H1 (cell line): ENCODE data around the gene SH2D2A. TPM values are rescaled to one million over a fixed set of nuclear protein-coding genes. Genes with fewer than 3 reads are reported as not detected.
A peak's percentile ranks its signal among the peaks of the same experiment; 100 is the strongest.

Experiments used
- CTCF ChIA-PET: fragments of 300-600 bp; sonication (Branson Sonifier 250); formaldehyde crosslinking; loops from one replicate; lab custom pipeline; 2021; ENCODE audit not compliant: partially characterized antibody; lab: Charles Lee
- POLR2A ChIA-PET: fragments of 300-600 bp; sonication (Branson Sonifier 250); formaldehyde crosslinking; loops from one replicate; lab custom pipeline; 2021; ENCODE audit warnings: inconsistent platforms; ENCODE audit not compliant: partially characterized antibody; lab: Charles Lee
- DNase-seq, 2 experiments: peaks; one replicate each; pipeline versions ENCODE4 v3.0.0 to v3.0.0-alpha.2; 2010 to 2022; ENCODE audit warnings: low spot score in 2 of 2, low read depth in 1 of 2, mixed read lengths in 1 of 2
- FAIRE-seq: peaks from 2 replicates; lab custom pipeline; 2011; peaks lifted over from hg19 to GRCh38; lab: Jason Lieb, UNC
- H2AFZ ChIP-seq: 2 replicates; pipeline ENCODE4 v1.8.1; 2012; ENCODE audit warnings: low read length, inconsistent platforms
- H2AK5ac ChIP-seq: 2 replicates; pipeline ENCODE4 v1.6.1; 2013; ENCODE audit warnings: low read depth, low read length
- H2BK120ac ChIP-seq: replicated peaks from 2 replicates; pipeline ENCODE3; 2013; ENCODE audit warnings: low read depth, low read length, inconsistent platforms
- H2BK12ac ChIP-seq: 2 replicates; pipeline ENCODE4 v1.6.1; 2013; ENCODE audit warnings: low read depth, low read length
- H2BK15ac ChIP-seq: 2 replicates; pipeline ENCODE4 v1.6.1; 2013; ENCODE audit warnings: low read length
- H2BK20ac ChIP-seq: 2 replicates; pipeline ENCODE4 v1.6.1; 2013; ENCODE audit warnings: low read length
- H2BK5ac ChIP-seq: 2 replicates; pipeline ENCODE4 v1.6.1; 2013; ENCODE audit warnings: low read depth, low read length
- H3K14ac ChIP-seq: 2 replicates; pipeline ENCODE4 v1.6.1; 2013; ENCODE audit warnings: inconsistent platforms; ENCODE audit not compliant: insufficient read length
- H3K18ac ChIP-seq: 2 replicates; pipeline ENCODE4 v1.6.1; 2013; ENCODE audit warnings: low read length; ENCODE audit errors: extremely low read depth
- H3K23ac ChIP-seq: 2 replicates; pipeline ENCODE4 v1.6.1; 2013; ENCODE audit warnings: inconsistent platforms; ENCODE audit not compliant: insufficient read length
- H3K23me2 ChIP-seq: 2 replicates; pipeline ENCODE4 v1.6.1; 2013; ENCODE audit warnings: low read depth, low read length
- H3K27ac ChIP-seq: 2 replicates; pipeline ENCODE4 v1.6.1; 2011; ENCODE audit warnings: low read depth, low read length, inconsistent platforms
- H3K27me3 ChIP-seq, 4 experiments: replicated peaks in 1 of 4; 1 replicate in 1 of 4; 2 replicates in 3 of 4; pipeline versions ENCODE4 v1.6.1 to v1.8.1; 2011 to 2013; ENCODE audit warnings: low read length in 3 of 4, mild to moderate bottlenecking in 3 of 4, inconsistent platforms in 2 of 4, mixed read lengths in 2 of 4, moderate library complexity in 1 of 4; ENCODE audit not compliant: control insufficient read depth in 3 of 4, insufficient read depth in 3 of 4; ENCODE audit errors: extremely low read depth in 1 of 4
- H3K36me3 ChIP-seq, 4 experiments: 2 replicates each; pipeline versions ENCODE4 v1.6.1 to v1.8.1; 2011 to 2013; ENCODE audit warnings: mild to moderate bottlenecking in 4 of 4, low read length in 3 of 4, moderate library complexity in 2 of 4, control low read depth in 1 of 4, inconsistent platforms in 1 of 4; ENCODE audit not compliant: insufficient read depth in 4 of 4, control insufficient read depth in 2 of 4
- H3K4ac ChIP-seq: replicated peaks from 2 replicates; pipeline ENCODE3; 2013; ENCODE audit warnings: low read length, low read depth, mixed read lengths, inconsistent platforms; ENCODE audit not compliant: insufficient read length
- H3K4me1 ChIP-seq, 4 experiments: replicated peaks in 1 of 4; 1 replicate in 1 of 4; 2 replicates in 3 of 4; pipeline versions ENCODE4 v1.6.1 to v1.8.1; 2011 to 2013; ENCODE audit warnings: low read length in 3 of 4, inconsistent platforms in 2 of 4, mixed read lengths in 1 of 4; ENCODE audit not compliant: insufficient read depth in 4 of 4, control insufficient read depth in 3 of 4
- H3K4me2 ChIP-seq, 2 experiments: 2 replicates each; pipeline versions ENCODE4 v1.6.1 to v1.8.1; 2011 to 2013; ENCODE audit warnings: low read depth in 2 of 2, low read length in 2 of 2, control low read depth in 1 of 2, inconsistent platforms in 1 of 2, mild to moderate bottlenecking in 1 of 2; ENCODE audit not compliant: insufficient read depth in 1 of 2
- H3K4me3 ChIP-seq, 4 experiments: fragments of 200-600, 300-600 bp in 1 of 4; sonication (generic), shearing (Covaris generic), sonication (Bioruptor Twin) in 1 of 4; 2 replicates each; pipeline versions ENCODE4 v1.5.1 to v1.8.1; 2011 to 2016; ENCODE audit warnings: low read length in 4 of 4, low read depth in 3 of 4, control low read depth in 2 of 4, inconsistent platforms in 2 of 4, mild to moderate bottlenecking in 2 of 4, mixed read lengths in 1 of 4, moderate library complexity in 1 of 4; ENCODE audit not compliant: insufficient read depth in 2 of 4; ENCODE audit errors: extremely low read depth in 1 of 4
- H3K56ac ChIP-seq: replicated peaks from 2 replicates; pipeline ENCODE3; 2013; ENCODE audit warnings: low read depth, mild to moderate bottlenecking, mixed read lengths, low read length, inconsistent platforms; ENCODE audit not compliant: insufficient read length
- H3K79me1 ChIP-seq: 2 replicates; pipeline ENCODE4 v1.6.1; 2013; ENCODE audit warnings: low read depth, low read length, control low read depth
- H3K79me2 ChIP-seq, 2 experiments: 2 replicates each; pipeline versions ENCODE4 v1.6.1 to v1.8.1; 2012 to 2013; ENCODE audit warnings: low read length in 2 of 2, mild to moderate bottlenecking in 2 of 2, inconsistent platforms in 1 of 2; ENCODE audit not compliant: insufficient read depth in 2 of 2, control insufficient read depth in 1 of 2
- H3K9ac ChIP-seq, 4 experiments: replicated peaks in 1 of 4; 1 replicate in 1 of 4; 2 replicates in 3 of 4; pipeline versions ENCODE4 v1.6.1 to v1.8.1; 2011 to 2013; ENCODE audit warnings: low read depth in 3 of 4, low read length in 3 of 4, control low read depth in 2 of 4, mild to moderate bottlenecking in 2 of 4, moderate library complexity in 2 of 4, inconsistent platforms in 1 of 4; ENCODE audit errors: extremely low read depth in 1 of 4
- H3K9me3 ChIP-seq, 2 experiments: 2 replicates each; pipeline versions ENCODE4 v1.6.1 to v1.8.1; 2012 to 2013; ENCODE audit warnings: mild to moderate bottlenecking in 2 of 2, moderate library complexity in 2 of 2, control low read depth in 1 of 2, inconsistent platforms in 1 of 2, low read depth in 1 of 2, low read length in 1 of 2, mixed read lengths in 1 of 2; ENCODE audit not compliant: insufficient read depth in 2 of 2
- H4K20me1 ChIP-seq, 2 experiments: replicated peaks in 1 of 2; 2 replicates each; pipeline versions ENCODE3 to v1.8.1; 2011 to 2013; ENCODE audit warnings: inconsistent platforms in 2 of 2, low read length in 2 of 2, mild to moderate bottlenecking in 1 of 2; ENCODE audit not compliant: insufficient read depth in 2 of 2, control insufficient read depth in 1 of 2
- H4K5ac ChIP-seq: 2 replicates; pipeline ENCODE4 v1.6.1; 2013; ENCODE audit warnings: low read length, low read depth, mixed read lengths, inconsistent platforms; ENCODE audit not compliant: insufficient read length
- H4K8ac ChIP-seq: 2 replicates; pipeline ENCODE4 v1.8.0; 2013; ENCODE audit warnings: mild to moderate bottlenecking, moderate library complexity, low read length, inconsistent platforms; ENCODE audit not compliant: insufficient read depth; ENCODE audit errors: extremely low read depth
- H4K91ac ChIP-seq: replicated peaks from 2 replicates; pipeline ENCODE3; 2013; ENCODE audit warnings: low read length, mixed read lengths, inconsistent platforms; ENCODE audit not compliant: insufficient read length
- CBX8 ChIP-seq: fragments of 300-800, 300-1000 bp; sonication (generic); IDR thresholded peaks from 2 replicates; pipeline ENCODE4 v1.7.1; 2016; ENCODE audit warnings: low read depth, low read length, borderline replicate concordance
- KDM1A ChIP-seq: fragments of 200-600, 300-600 bp; sonication (generic); IDR thresholded peaks from 2 replicates; pipeline ENCODE4 v1.7.1; 2016; ENCODE audit warnings: mild to moderate bottlenecking, low read length, borderline replicate concordance
- NRF1 ChIP-seq: IDR thresholded peaks from 2 replicates; pipeline ENCODE4 v1.6.1; 2011; ENCODE audit warnings: mild to moderate bottlenecking, low read depth, low read length, improper control_type of control experiment
- POLR2A ChIP-seq, 2 experiments: IDR thresholded peaks; 1 replicate in 1 of 2; 2 replicates in 1 of 2; pipeline ENCODE4 v1.6.1; 2011; ENCODE audit warnings: low read depth in 2 of 2, low read length in 2 of 2, mild to moderate bottlenecking in 2 of 2; ENCODE audit errors: control extremely low read depth in 1 of 2
- RBBP5 ChIP-seq: IDR thresholded peaks from 2 replicates; pipeline ENCODE4 v1.7.1; 2012; ENCODE audit warnings: low read depth, mild to moderate bottlenecking, inconsistent platforms, low read length, moderate library complexity, borderline replicate concordance
- RXRA ChIP-seq: IDR thresholded peaks from 2 replicates; pipeline ENCODE4 v1.6.1; 2011; ENCODE audit warnings: low read depth, mild to moderate bottlenecking, low read length, moderate library complexity; ENCODE audit not compliant: insufficient read depth
- SAP30 ChIP-seq: fragments of 300-600 bp; sonication (generic); IDR thresholded peaks from 2 replicates; pipeline ENCODE4 v1.7.1; 2012; ENCODE audit warnings: low read length, moderate library complexity, mild to moderate bottlenecking, inconsistent platforms; ENCODE audit not compliant: insufficient read depth, insufficient replicate concordance
- SIX5 ChIP-seq: IDR thresholded peaks from 2 replicates; pipeline ENCODE4 v1.6.1; 2011; ENCODE audit warnings: mild to moderate bottlenecking, low read depth, low read length
- WGBS, 2 experiments: shearing (Covaris generic) in 1 of 2; methylation state at CpG; one replicate each; pipeline versions ENCODE4 v1.1.6 to v1.1.7; 2013 to 2015; ENCODE audit warnings: low lambda C conversion rate in 2 of 2, mixed read lengths in 2 of 2, inconsistent platforms in 1 of 2, low coverage in 1 of 2, missing lambda C conversion rate in 1 of 2; ENCODE audit not compliant: insufficient replicate concordance in 2 of 2, insufficient coverage in 1 of 2, insufficient read length in 1 of 2; ENCODE audit errors: extremely low coverage in 1 of 2, missing lambda C conversion rate in 1 of 2; 5-methylcytosine and 5-hydroxymethylcytosine counted together
- polyA plus RNA-seq, 7 experiments: library from polyadenylated mRNA; depleted of rRNA in 3 of 7; stranded (reverse) in 5 of 7; unstranded in 2 of 7; fragments of >200 nt in 5 of 7; fragments of 200-250 nt in 2 of 7; gene quantifications; 1 replicate in 5 of 7; 2 replicates in 1 of 7; 4 replicates in 1 of 7; pipeline versions ENCODE4 v1.2.1 to v1.2.3, GENCODE V29; 2011 to 2013; ENCODE audit warnings: missing spikeins in 2 of 7, mixed read lengths in 2 of 7
- total RNA-seq: library from RNA; stranded (reverse); fragmentation: NEBNext Ultra II Directional; extraction: Animal tissue kit (Norgen Biotek cat#: 25700); gene quantifications from 2 replicates; pipeline ENCODE4 v1.2.1, GENCODE V29; 2021
- TF ChIP-seq, protein P1 (sequence below): IDR thresholded peaks from 2 replicates; pipeline ENCODE4 v1.6.1; 2012; ENCODE audit warnings: inconsistent platforms

The SH2D2A gene
- total and polyA plus RNA-seq, 2 of the 8 experiments (the other 6 are each of a cell fraction or from before 2014, with no cell fraction given) = 3.3 to 7.9 TPM

DNA sequence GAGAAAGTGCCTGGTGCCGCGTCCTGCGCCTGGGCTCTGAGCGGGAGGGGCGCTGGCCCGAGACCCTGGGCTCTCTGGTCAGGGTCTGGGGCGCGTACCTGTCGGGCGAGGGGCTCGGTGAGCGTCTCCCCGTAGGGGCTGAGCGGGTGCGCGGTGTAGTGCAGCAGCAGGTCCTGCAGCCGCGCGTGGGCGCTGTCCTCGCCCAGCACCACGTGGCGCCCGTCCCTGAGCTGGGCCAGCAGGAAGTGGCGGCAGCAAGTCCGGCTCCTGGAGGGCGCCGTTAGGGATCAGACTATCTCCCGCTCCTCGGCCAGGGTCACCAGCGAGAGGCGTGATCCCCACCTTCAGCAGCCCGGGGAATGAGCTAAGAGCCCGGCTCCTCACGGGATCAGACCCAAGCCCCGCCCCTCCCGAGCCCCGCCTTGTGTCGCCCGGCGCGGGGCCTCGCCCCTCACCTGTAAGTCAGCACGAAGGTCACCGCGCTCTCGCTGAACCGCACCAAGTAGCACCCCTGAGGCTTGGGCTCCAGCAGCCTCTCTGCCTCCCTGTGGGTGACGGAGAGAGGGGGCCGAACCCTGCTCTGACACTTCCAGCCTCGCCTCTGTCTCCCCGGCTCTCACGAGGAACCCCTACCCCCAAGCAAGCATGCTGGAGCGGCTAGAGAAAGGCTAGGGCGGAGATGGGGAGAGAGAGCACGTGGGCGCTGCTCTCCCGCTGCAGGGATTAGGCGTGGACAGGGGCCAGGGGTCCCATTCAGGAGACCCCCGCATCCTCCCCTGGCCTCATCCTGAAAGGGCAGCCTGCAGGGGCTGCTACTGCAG lies 2.7 kb downstream of the SH2D2A start:
- FAIRE-seq (no peak), DNase-seq (peak; percentile 68 to 91)
- WGBS, 2 experiments = 4% methylated on average over 46 of the region's 60 CpGs; no CpG with 5 or more reads in 1 of the 2 experiments
- peaks cover 2% of the 10 kb centered on the region; the same call in 1 of the 2 replicates for H3K23me2 ChIP-seq
- H3K14ac ChIP-seq = no peak overlapping the region
- no peak overlapping the region for H3K23ac ChIP-seq
- peak overlapping the region; percentile 80; the same call in 1 of the 2 replicates for H2BK20ac ChIP-seq
- H3K4ac ChIP-seq = peak overlapping the region; percentile 8
- H3K79me2 ChIP-seq = no peaks in the 10 kb centered on the region
- no peaks in the 10 kb centered on the region for H3K9me3 ChIP-seq
- H2AFZ ChIP-seq = 0 out of 2 replicates have a peak overlapping the region, but pooled peaks have one; percentile 78
- H4K20me1 ChIP-seq = no peaks in the 10 kb centered on the region
- H3K36me3 ChIP-seq = no peaks in the 10 kb centered on the region
- H4K5ac ChIP-seq = peak overlapping the region; percentile 32
- peaks cover 0 to 11% (median 5%) of the 10 kb centered on the region in 4 experiments; a peak in 6 of 7 replicates for H3K4me1 ChIP-seq
- H3K9ac ChIP-seq = peak overlapping the region in 2 of 4 experiments; percentile 34 to 38; a peak in 3 of 7 replicates
- peak overlapping the region; percentile 69 to 93 for H3K4me2 ChIP-seq
- H3K4me3 ChIP-seq = peak overlapping the region; percentile 3 to 55 (median 38)
- H4K8ac ChIP-seq = peak overlapping the region; percentile 86; the same call in 1 of the 2 replicates
- no peak overlapping the region for H3K27ac ChIP-seq
- peak overlapping the region; percentile 95 for H3K18ac ChIP-seq
- H2BK12ac ChIP-seq = peak overlapping the region; percentile 77; the same call in 1 of the 2 replicates
- H3K56ac ChIP-seq = no peak overlapping the region
- peak overlapping the region; percentile 83 for H4K91ac ChIP-seq
- H2AK5ac ChIP-seq = no peak overlapping the region
- CTCF ChIA-PET = interaction anchor here (0.7 to 31.8 kb wide), 19 partner anchors 9 to 131 kb away, joined by 3 to 491 read pairs (median 4); partner anchors contain the start of genes INSRR and PEAR1
- H2BK5ac ChIP-seq = peak overlapping the region; percentile 77; the same call in 1 of the 2 replicates
- H3K27me3 ChIP-seq = peaks cover 1 to 48% (median 42%) of the 10 kb centered on the region in 4 experiments
- H2BK120ac ChIP-seq = peak overlapping the region; percentile 61
- no peaks in the 10 kb centered on the region for H3K79me1 ChIP-seq
- 0 out of 2 replicates have a peak overlapping the region, but pooled peaks have one; percentile 36 for H2BK15ac ChIP-seq
- POLR2A ChIA-PET = interaction anchor here (0.7 to 2.0 kb wide), 10 partner anchors 9 to 113 kb away, joined by 3 to 7 read pairs (median 3); partner anchors contain the start of genes INSRR and METTL25B
- TF ChIP-seq RBBP5 (no peak; the same call in 1 of the 2 replicates), POLR2A (IDR thresholded peaks at IDR 0.05; ENCODE audit: control extremely low read depth in 1 of 2, low read depth in 2 of 2, low read length in 2 of 2) (peak in 1 of 2 experiments; percentile 75; a peak in 2 of 3 replicates), CBX8 (no peak), KDM1A (no peak), SIX5 (no peak), NRF1 (no peak), SAP30 (no peak), RXRA (no peak)
- TF ChIP-seq, protein P1, sequence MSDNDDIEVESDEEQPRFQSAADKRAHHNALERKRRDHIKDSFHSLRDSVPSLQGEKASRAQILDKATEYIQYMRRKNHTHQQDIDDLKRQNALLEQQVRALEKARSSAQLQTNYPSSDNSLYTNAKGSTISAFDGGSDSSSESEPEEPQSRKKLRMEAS = peak; percentile 99
